Measurements from ENCODE around the gene ADAP1.
A peak's percentile ranks its signal among the peaks of the same experiment; 100 is the strongest.
"Not testable (repeated sequence)": the region's sequence is repeated elsewhere in the genome, so short reads cannot be mapped to it uniquely, and the experiment has no call there.

ADAP1 gene

DNA sequence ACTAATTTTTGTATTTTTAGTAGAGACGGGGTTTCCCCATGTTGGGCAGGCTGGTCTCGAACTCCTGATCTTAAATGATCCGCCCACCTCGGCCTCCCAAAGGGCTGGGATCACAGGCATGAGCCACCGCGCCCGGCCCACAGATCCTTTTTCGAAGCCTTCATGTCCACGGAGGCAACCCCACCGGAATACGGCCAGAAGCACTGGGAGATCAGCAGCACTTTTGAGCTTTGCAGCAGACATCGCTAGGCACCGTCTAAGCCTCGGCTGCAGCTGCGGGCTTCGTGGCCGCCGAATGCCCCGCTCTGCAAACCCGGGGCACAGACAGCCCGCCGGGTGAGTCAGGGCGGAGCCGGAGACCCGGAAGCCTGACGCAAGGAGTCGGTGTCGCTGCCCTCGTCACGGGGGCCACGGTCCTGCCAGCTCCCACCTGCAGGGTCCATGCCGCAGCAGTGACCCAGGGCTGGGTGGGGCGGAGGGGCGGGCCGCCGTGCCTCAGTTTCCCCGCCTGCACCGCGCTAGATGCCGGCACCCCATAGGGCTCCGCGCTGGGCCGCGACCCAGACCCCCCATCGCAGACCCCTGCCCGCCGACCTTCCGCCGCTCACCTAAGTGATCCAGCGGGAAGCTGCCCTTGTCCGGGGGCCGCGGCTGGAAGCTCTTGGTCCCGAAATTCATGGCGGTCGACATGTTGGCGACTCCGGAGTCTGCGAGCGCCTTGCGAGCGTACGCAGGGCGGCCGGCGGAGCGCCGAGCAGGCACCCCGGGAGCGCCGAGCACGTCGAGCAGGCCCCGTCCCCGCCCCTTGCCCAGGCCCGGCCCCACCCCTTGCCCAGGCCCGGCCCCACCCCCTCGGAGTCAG, 20.6 kb upstream of the ADAP1 start, which contains the start of gene COX19:
Gene COX19, minus strand, starts transcription at position 730 of the 862 bp plus-strand sequence. Its CDS starts 40 bp downstream, at position 690.
- peak; percentile 60 for DNase-seq (ENCODE audit: low read depth, low spot score)

DNA sequence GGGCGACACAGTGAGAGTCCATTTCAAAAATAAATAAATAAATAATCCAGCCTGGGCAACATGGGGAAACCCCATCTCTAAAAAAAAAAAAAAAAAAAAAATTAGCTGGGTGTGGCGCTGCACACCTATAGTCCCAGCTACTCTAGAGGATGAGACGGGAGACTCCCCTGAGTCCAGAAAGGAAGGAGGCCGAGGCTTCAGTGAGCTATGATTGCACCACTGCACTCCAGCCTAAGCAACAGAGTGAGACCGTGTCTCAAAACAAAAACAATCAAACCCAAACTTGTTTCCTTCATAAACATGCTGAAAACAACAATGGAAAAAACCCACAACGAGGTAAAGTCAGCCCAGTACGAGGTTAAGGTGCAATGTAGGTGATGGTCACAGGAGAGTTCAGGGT, 19.7 kb upstream of the ADAP1 start:
- DNase-seq (ENCODE audit: low read depth, low spot score), result no peak

DNA sequence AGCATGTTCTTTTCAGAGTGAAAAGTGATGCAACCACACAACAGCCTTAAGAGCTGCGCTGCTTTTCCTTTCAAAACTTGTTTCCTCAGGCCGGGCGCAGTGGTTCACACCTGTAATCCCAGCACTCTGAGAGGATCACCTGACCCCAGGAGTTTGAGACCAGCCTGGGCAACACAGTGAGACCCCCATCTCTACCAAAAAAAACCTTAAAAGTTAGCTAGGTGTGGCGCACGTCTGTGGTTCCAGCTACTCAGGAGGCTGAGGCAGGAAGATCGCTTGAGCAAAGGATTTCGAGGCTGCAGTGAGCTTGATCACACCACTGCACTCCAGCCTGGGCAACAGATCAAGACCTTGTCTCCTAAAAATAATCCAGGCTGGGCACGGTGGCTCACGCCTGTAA, 18.8 kb upstream of the ADAP1 start:
- no peak for DNase-seq (ENCODE audit: low read depth, low spot score)

DNA sequence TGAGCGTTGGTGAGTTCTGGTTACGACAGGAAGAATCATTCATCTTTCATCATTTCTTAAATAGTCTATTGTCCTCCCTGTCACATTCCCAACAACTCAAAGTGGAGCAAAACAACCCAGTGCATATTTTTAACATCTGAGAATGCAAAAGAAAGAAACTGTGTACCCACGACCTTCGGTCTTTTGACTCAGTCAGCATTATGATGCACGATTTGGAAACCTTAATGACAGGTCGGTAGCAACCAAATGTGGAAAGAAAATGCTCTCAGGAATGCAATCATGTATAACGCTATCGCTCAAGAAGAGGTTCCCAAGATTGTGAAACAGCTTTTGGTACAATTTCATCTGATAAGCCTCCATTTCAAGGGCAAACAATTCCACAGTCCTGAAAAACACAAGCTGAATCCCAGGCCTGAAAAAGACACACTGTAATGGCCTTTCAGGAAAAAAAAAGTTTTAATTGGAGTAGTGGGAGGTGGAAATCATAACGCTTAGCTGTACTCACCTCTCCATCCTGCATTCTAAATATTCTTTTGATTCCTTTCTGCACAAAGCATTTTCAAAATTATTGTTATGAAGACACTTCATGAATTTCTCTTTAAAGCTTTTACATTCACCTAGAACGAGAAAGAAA, 18.3 kb upstream of the ADAP1 start:
- no peak for DNase-seq (ENCODE audit: low read depth, low spot score)

DNA sequence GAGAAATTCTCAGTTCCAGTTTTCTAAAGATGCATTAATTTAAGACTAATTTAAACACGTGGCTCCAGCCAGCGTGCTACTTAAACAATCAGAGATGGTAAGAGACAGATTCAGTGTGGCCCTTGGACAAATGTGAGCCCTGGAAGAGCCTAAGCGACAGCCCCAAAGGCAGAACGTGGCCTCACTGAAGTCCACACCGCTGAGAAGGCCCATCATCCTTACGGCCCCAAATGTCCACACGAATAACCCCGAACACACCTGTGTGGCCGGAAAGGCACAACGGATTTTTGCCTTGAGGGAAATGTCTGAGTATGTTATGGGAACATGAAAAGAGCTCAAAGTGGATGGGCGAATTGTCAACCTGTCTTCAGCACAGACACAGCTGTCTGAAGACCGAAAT, 17.6 kb upstream of the ADAP1 start:
- no peak for DNase-seq (ENCODE audit: low read depth, low spot score)

DNA sequence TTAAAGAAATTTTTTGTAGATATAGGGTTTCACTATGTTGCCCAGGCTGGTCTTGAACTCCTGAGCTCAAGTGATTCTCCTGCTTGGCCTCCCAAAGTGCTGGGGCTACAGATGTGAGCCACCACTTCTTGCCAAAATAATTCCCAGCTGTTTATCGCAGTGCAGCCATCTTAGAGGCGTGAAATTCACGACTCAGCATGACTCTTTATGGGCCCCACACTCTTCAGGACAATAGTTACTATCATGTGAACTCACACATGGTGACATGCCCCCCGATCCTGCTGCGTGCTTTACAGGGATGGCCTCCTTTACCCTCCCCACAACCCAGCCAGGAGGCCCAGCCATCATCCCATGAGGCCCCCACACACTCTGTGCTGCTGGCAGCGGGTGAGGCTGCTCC, 16.3 kb upstream of the ADAP1 start:
- DNase-seq (ENCODE audit: low read depth, low spot score), result no peak

DNA sequence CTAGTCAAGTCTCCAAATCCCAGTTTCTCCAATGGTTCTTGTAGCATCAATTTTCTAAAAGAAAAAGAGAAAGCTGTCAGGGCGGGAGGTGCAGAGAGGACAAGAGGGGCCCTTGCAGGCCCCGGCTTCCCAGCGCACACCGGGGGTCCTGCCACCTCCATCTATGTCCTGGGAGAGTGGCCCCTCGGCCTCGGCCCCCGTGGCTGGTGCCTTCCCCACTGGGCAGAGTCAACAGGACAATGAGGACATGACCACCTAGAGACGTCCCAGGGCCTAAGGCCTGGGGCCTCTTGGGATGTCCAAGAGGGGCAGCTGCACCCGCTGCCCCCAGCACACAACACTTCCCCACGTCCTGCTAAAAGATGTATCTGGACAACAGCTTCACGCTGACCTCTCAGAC, 14.9 kb upstream of the ADAP1 start:
- DNase-seq (ENCODE audit: low read depth, low spot score), result no peak

DNA sequence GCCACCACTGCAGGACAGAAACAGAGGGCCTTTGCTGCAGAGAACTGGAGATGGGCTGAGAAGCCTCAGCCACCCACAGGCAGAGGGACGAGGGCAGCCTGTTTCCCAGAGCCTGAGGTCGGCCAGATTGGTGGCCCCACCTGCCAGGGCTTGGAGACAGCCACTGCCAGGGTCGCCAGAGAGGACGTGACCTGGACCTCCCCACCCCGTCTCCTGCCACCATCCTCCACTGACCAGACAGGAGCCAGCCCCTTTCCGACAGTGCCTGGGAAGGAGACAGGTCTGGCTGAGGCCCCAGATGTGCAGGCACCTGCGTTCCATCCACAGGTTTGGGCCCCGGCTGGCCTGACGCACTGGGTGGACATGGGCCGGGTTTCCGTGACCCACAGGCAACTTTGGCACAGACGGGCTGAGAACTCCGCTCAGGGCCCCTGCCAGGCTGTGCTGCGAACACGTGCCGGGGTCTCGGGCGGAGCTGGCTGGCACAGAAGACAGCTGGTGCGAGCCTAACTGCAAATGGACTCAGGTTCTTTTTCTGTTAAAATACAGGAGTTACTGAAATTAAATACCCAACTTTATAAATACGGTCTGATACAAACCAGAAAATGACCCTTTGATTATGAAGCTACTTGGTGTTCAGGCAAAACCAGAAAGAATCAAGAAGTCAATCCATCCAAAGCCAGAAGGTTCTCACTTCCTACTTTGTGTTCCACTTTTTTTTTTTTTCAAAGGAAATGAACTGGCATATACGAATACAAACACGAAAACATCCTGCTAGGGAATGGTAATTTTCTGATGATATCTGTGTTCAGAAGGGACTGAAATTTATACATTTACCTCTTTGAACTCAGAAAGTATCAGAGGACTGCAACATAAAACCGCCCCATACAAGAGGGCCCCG, 14.0 kb upstream of the ADAP1 start:
- no peak for DNase-seq (ENCODE audit: low read depth, low spot score)

DNA sequence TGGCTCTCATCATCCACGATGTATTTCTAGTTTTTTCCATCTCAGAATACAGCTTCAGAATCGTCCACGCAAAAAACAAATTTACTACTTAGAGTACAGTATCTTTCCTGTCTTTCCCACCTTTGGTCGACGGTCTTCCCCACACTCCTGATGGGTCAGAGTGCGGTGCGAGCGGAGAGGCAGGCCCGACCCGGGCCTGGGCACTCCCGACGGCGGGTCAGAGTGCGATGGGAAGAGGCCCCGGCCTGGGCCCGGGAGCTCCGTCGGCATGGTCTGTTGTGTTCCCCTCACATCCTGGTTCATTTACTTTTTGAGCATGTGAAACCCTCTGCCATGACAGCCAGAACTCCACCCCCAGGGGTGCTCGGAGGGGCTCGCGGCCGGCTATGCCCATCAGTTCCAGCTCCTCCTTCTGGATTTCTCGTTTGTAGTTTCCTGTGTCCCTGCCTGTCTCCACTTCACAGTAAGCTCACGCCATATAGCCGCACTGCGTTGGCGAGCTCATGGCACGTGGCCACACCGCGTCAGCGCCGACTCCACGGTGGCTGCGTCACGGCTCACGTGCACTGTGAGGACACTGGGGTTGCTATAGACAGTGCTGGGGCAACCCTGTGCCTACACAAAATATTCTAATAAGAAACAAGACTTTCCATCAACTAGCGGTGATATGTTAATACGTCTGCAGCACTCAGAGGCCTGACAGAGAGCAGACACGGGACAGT, 13.0 kb upstream of the ADAP1 start:
- no peak for DNase-seq (ENCODE audit: low read depth, low spot score)

DNA sequence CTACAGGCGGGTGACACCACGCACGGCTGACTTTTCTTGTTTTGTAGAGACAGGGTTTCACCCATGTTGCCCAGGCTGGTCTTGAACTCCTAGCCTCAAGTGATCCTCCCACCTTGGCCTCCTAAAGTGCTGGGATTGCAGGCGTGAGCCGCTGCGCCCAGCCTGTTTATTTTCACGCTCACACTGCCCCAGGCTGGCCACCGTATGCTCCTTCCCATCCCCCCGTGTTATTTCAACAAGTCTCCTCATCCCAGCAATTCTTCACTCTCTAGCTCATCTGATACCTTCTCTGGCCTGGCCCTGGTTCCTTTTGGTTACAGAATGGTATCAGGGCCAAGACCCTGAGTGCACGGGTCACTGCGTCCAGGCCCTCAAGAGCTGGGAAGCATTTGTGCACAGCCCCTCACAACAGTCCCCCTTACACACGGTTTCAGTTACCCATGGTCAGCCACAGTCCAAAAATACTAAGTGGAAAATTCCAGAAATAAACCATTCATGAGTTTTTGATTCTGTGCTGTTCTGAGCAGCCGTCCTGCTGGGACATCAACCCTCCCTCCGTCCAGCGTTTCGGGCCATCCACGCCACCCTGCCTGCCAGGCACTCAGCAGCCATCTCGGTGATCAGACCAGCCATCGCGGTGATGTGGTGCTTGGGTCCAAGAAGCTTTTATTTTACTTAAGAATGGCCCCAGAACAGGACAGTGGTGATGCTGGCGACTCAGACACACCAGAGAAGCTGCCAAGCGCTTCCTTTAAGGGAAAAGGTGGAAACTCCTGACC, 12.0 kb upstream of the ADAP1 start:
- DNase-seq (ENCODE audit: low read depth, low spot score), result no peak

DNA sequence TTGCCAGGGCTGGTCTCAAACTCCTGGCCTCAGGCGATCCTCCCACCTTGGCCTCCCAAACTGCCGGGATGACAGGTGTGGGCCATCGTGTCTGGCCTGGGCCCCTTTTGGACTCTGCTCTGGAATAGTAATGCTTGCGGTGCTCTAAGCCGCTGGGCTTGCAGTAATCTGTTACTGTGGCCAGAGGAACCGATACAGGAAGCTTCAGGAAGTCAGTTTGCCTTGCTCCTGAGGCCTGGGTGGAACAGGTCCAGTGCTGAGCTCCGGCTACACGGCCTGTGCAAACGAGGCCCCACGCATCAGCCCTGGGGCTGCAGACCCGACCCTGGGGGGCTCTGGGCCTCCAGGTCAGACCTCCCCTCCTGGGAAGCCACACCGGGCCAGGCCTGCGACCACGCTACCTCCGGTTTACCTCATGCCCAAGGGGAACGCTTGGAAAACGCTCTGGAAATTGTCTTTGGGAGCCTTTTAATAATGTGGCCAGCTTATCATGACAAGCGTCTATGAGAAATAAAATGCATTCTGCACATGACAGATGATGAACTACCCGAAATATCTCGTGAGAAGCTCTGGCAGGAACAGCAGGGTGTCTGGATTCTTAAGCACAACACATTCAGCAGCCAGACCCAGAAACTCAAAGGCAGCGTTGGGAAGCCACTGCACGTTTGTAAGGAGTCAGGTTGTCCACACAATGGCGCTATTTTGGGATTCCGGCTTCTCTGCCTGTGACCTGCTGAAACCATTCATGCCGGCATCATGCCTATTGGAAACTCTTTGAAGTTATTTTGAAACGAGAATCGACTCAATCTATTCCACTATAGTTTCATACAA, 10.1 kb upstream of the ADAP1 start:
- DNase-seq (ENCODE audit: low read depth, low spot score), result peak; percentile 28

DNA sequence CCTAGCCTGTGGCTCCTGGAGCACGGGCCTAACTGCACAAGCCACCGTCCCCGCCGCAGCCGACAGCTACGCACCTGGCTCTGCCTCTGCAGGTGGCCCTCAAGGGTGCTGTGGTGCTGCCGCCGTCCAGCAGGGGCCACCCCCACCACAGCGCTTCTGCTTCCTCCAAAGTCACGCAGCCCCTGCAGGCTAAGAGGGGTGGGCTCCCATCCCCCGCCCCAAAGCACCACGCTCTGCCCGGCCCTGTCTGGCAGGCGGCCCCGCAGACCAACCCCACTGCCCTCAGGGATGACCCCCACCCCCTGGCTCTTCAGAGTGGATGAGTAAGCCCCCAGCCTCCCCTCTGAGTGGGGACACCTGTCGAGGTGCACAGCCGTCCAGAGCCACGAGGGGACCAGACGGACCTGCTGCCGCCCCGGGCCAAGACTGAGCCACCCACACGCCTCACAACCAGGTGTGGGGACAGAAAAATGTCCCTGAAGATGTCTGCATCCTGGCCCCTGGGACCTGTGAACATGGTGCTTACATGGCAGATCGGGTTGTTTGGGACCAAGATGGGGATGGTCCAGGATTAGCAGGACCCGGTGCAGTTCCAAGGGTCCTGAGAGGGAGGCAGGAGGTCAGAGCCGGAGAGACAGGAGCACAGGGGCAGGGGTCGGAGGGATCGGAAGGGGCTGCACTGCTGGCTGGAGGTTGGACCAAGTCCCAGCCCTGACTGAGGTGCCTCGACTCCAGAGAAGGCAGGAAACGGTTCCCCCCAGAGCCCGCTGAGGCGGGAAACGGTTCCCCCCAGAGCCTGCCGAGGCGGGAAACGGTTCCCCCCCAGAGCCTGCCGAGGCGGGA, 9.0 kb upstream of the ADAP1 start:
- no peak for DNase-seq (ENCODE audit: low read depth, low spot score)

DNA sequence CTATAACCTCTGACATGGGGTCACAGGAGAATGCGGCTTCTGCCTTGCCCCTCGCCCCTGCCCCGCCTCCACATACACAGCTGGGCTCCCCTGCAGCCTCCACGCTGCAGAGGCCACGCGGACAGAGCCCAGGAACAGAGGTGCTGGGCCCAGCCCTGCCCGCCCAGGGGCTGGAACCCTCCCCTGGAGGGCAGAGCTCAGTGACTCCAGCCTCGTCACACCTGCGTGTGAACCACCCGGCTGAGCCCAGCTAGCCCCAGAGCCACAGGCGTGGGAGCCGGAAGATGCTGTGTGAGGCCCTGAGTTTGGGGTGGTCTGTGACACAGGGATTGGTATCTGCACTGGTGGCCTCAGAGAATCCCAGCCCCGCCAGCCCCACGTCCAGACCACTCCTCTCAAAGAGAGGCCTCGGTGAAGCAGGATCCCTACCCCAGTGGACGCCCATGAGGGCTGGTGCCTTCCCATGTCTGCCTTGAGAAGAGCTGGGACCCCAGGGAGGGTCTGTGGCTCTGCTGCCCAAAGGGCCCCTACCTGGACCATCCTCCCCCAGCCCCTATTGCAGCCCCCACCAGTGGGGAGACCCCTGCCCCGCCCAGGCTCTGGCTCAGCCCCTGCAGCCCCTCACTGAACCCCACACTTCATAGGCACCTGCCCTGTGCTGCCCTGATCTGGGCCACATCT, 8.1 kb upstream of the ADAP1 start:
- DNase-seq (ENCODE audit: low read depth, low spot score), result no peak

DNA sequence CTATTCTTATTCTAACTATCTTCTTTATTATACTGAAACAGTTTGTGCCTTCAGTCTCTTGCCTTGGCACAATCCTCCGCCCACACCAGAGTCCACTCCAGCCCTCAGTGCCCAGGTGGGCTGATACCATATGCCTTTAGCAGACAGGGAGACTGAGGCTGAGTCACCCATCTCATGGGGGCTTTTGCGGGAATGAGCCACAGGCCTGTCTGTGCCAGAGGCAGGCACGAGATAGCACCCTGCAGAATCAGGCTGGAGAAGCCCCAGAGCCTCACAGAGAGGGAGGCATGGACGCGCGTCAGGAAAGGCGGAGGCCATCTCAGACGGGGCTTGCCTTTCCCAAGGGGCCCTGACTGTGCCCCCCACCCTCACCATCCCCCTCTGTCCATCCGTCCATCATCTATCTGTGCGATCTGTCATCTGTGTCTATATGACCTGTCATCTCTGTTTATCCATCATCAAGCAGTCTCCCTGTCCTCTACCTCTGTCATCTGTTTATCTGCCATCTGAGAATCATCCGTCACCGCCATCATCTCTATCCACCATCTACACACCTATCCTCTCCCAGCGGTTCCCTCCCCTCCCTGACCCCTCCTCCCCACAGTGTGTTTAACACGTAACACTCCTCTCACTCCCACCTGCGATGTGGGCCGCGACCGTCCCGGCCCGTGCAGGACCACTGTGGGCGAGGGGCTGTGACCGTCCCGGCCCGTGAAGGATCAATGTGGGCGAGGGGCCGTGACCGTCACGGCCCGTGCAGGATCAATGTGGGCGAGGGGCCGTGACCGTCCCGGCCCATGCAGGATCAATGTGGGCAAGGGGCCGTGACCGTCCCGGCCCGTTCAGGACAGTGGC, 7.3 kb upstream of the ADAP1 start:
- DNase-seq (ENCODE audit: low read depth, low spot score), result no peak

DNA sequence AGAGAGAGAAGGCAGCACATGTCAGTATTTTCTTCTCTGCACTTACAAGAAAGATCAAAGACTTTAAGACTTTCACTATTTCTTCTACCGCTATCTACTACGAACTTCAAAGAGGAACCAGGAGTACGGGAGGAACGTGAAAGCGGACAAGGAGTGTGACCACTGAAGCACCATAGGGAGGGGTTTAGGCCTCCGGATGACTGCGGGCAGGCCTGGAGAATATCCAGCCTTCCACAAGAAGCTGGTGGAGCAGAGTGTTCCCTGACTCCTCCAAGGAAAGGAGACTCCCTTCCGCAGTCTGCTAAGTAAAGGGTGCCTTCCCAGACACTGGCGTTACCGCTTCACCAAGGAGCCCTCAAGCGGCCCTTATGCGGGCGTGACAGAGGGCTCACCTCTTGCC, 6.5 kb upstream of the ADAP1 start:
- not testable (repeated sequence) for DNase-seq (ENCODE audit: low read depth, low spot score)

DNA sequence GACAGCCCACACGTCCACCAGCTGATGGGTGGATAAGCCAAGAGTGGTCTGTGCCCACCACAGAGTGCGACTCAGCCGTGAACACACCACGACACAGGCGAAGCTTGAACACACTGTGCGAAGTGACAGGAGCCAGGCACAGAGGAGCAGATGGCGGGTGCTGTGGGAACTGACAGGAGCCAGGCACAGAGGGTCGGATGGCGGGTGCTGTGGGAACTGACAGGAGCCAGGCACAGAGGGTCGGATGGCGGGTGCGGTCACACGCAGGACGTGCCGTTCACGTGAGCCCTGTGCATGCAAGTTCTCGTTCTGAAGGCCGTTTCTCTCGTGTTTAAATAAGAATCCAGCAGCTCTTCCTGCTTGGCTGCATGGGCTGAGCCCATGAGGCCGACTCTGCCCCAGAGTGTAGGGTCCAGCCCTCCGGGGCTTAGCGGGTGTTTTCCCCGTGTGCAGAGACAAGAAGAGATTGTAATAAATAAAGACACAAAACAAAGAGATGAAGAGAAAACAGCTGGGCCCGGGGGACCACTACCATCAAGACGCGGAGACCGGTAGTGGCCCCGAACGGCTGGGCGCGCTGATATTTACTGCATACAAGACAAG, 5.9 kb upstream of the ADAP1 start:
- DNase-seq (ENCODE audit: low read depth, low spot score), result no peak

DNA sequence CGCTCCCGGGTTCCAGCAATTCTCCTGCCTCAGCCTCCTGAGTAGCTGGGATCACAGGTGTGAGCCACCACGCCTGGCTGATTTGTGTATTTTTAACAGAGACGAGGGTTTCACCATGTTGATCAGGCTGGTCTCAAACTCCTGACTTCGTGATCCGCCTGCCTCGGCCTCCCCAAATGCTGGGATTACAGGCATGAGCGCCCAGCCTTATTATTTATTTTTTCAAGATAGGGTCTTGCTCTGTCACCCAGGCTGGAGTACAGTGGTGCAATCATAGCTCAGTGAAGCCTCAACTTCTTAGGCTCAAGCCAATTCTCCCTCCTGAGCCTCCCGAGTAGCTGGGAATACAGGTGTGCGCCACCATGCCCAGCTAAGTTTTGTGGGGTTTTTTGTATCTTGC, 5.3 kb upstream of the ADAP1 start:
- not testable (repeated sequence) for DNase-seq (ENCODE audit: low read depth, low spot score)
